GM18498 (cell line): ENCODE measurements around the gene NUDT12.
A peak's percentile ranks its signal among the peaks of the same experiment; 100 is the strongest.

Experiments used
- ATAC-seq: cut with Tn5 transposase; IDR thresholded peaks from one replicate; pipeline ENCODE4 v1.9.1; 2021; ENCODE audit warnings: mild to moderate bottlenecking, moderate library complexity; ENCODE audit not compliant: unreplicated experiment

The NUDT12 gene

GRCh38 chr5:103541569-103541968, 21.0 kb downstream of the NUDT12 start:
- ATAC-seq: no peak

- peak; percentile 48 for ATAC-seq
These were observed 21.5 kb downstream of the NUDT12 start for GRCh38 chr5:103541114-103541513.

- ATAC-seq: no peak
These were observed 22.9 kb downstream of the NUDT12 start for GRCh38 chr5:103539376-103540330.

DNA sequence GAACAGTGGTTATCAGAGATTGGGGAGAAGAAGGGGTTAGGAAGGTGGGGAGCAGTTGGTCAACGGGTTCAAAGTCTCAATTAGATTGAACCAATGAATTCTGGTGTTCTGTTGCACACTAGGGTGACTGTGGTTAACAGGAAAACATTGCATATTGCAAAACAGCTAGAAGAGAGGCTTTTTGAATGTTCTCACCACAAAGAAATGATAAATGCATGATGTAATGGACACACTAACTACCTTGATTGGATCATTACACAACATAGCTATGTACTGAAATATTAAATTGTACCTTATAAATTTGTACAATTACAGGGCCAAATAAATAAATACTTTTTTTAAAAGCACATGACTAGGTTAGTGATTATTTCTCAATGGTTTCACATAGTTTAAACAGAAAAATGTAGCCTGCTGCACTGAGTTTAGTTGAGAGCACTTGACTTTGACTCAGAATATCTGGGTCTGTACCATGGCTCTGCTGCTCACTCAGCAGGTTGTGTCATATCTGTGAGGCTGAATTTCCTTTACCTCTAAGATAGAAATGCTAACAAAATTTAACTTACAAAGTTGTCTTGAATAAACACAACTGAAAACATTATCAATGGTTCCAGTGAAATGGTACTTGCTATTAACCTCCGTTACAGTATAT, 30.4 kb downstream of the NUDT12 start:
- no peak for ATAC-seq

- ATAC-seq: no peak
These were observed 36.2 kb downstream of the NUDT12 start for GRCh38 chr5:103526164-103526915.

DNA sequence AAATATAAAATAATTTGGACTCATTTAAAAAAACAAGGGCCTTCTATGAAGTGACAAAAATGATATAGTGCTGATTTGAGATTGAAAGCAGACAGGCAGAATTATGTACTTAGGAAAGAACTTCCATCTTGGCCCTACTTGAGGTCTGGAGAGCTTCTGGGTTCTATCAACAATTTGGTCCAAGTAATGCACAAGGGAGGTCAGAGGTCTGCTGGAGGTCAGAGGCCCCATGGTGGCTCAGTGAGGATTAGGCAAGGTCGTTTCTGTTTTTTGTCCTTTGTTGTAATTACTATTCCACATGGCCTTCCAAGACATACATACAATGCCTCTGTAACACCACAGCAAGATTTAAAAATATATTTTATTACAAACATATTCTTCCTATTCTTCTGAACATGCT, 37.2 kb downstream of the NUDT12 start:
- ATAC-seq: no peak

DNA sequence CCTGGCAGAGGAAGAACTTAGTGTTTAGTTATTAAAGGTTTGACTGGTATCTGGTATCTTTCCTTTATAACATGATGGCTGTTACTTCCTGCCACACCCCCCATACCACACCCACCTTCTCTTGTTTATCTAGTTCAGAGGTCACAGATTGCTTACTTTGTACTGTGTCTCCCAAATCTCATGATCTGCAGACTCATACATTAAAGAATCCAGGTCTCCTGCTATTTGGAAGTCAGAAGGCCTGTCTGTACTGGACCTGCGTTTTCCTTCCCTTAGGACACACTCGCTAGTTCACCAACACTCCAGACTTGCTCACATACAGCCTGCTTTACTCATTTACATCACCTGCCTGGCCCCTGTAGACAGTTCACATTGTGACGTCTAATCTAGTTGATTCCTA, 39.3 kb downstream of the NUDT12 start:
- ATAC-seq: no peak

DNA sequence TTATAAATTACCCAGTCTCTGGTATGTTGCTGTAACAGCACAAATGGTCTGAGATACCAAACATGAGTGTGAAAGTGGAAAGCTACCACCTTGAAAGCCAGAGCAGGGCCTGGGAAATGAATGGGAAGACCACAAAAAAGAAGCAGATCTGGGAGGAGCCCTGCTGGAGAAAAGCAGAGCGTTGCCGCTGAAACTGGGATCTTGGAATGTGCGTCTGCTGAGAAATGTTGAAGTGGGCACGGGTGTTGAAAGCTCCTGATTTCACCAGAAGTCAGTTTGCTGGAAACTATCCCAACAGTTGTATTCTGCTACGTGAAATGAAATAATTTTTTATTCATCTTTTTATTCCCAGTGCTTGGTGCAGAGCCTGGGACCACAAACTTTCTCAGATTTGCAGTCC, 40.0 kb downstream of the NUDT12 start:
- ATAC-seq: no peak

GRCh38 chr5:103519550-103519949, 43.0 kb downstream of the NUDT12 start:
- ATAC-seq: no peak

- no peak for ATAC-seq
These were observed 48.2 kb downstream of the NUDT12 start for GRCh38 chr5:103514371-103514770.

GRCh38 chr5:103513701-103514100, 48.9 kb downstream of the NUDT12 start:
- no peak for ATAC-seq

GRCh38 chr5:103512500-103512899, 50.1 kb downstream of the NUDT12 start:
- no peak for ATAC-seq

DNA sequence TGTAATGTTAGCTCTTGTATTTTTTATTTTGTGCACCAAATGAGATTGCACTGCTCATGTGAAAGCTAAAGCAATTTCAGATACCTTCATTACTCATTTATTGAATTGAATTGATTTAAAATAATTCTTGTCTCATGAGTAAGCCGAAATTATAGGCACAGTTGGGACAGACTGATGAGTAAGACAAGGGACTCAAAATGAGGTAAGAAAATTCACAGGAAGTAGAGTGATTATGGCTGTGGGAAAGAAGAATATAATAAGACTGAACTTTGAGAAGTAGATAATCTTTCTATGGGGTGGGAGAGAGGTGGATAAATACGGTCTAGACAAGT, 51.1 kb downstream of the NUDT12 start:
- ATAC-seq: no peak

- ATAC-seq: no peak
These were observed 51.6 kb downstream of the NUDT12 start for GRCh38 chr5:103510851-103511553.

GRCh38 chr5:103505581-103506305, 56.8 kb downstream of the NUDT12 start:
- ATAC-seq: no peak

- ATAC-seq: no peak
These were observed 59.5 kb downstream of the NUDT12 start for GRCh38 chr5:103503066-103503465.

- no peak for ATAC-seq
These were observed 59.9 kb downstream of the NUDT12 start for GRCh38 chr5:103502662-103503061.
